Measurements from ENCODE around the gene UFSP2.

The UFSP2 gene

GRCh38 chr4:185352202-185352601 lies 73.6 kb downstream of the UFSP2 start:
- no peak for DNase-seq (ENCODE audit: low spot score)
- no peak for TF ChIP-seq CTCF (IDR thresholded peaks at IDR 0.05; ENCODE audit: borderline replicate concordance, control extremely low read depth, extremely low read depth, insufficient read depth, missing control alignments)
- in situ Hi-C loops (cut with MboI; ENCODE audit: low sequenced_read_pairs, unreplicated experiment) = no loop called here

- TF ChIP-seq CTCF (IDR thresholded peaks at IDR 0.05; ENCODE audit: borderline replicate concordance, control extremely low read depth, extremely low read depth, insufficient read depth, missing control alignments) = no peak
- no peak for DNase-seq (ENCODE audit: low spot score)
- in situ Hi-C loops (cut with MboI; ENCODE audit: low sequenced_read_pairs, unreplicated experiment) = no loop called here
These were observed 74.1 kb downstream of the UFSP2 start for GRCh38 chr4:185351691-185352090.
